SU-DHL-6 (cell line): ENCODE results near the gene ZNF665.
"Not testable (repeated sequence)": the region's sequence is repeated elsewhere in the genome, so short reads cannot be mapped to it uniquely, and the experiment has no call there.

Experiments used
- H2AFZ ChIP-seq: fragments of 200-600 bp; sonication (generic); 2 replicates; pipeline ENCODE4 v1.6.1; 2014; ENCODE audit warnings: low read depth, mild to moderate bottlenecking, moderate library complexity, mixed read lengths, antibody characterized with exemption, low read length; ENCODE audit not compliant: severe bottlenecking
- H3F3A ChIP-seq: fragments of 200-600 bp; shearing (Covaris generic); 2 replicates; pipeline ENCODE4 v1.6.0; 2016; ENCODE audit warnings: antibody characterized with exemption, mild to moderate bottlenecking; ENCODE audit not compliant: insufficient read depth
- H3K27ac ChIP-seq: fragments of 200-600 bp; sonication (generic); 2 replicates; pipeline ENCODE4 v1.5.1; 2016; ENCODE audit warnings: low read depth, mild to moderate bottlenecking, low read length, moderate library complexity, mixed read lengths
- H3K27me3 ChIP-seq: fragments of 200-600 bp; sonication (generic), shearing (Covaris generic); 2 replicates; pipeline ENCODE4 v1.6.0; 2014; ENCODE audit warnings: mild to moderate bottlenecking, low read length
- H3K36me3 ChIP-seq: fragments of 200-600 bp; sonication (generic); 2 replicates; pipeline ENCODE4 v1.6.1; 2014; ENCODE audit warnings: mild to moderate bottlenecking, low read length, mixed read lengths
- H3K4me2 ChIP-seq: fragments of 300-600, 200-600 bp; shearing (Covaris generic), sonication (generic); 2 replicates; pipeline ENCODE4 v1.6.0; 2014; ENCODE audit warnings: low read length, low read depth, mild to moderate bottlenecking; ENCODE audit not compliant: poor library complexity, severe bottlenecking
- H3K4me3 ChIP-seq: fragments of 200-600 bp; sonication (generic); 2 replicates; pipeline ENCODE4 v1.5.1; 2014; ENCODE audit warnings: antibody characterized with exemption, low read length, mild to moderate bottlenecking, mixed read lengths; ENCODE audit not compliant: insufficient read depth, poor library complexity, severe bottlenecking
- H3K79me2 ChIP-seq: fragments of 200-600 bp; sonication (generic); 2 replicates; pipeline ENCODE4 v1.6.1; 2014; ENCODE audit warnings: mild to moderate bottlenecking, low read length, moderate library complexity; ENCODE audit not compliant: insufficient read depth
- H3K9ac ChIP-seq: fragments of 200-600 bp; sonication (generic); 2 replicates; pipeline ENCODE4 v1.7.0; 2014; ENCODE audit warnings: mild to moderate bottlenecking, low read length
- H3K9me2 ChIP-seq: fragments of 200-600 bp; sonication (generic); replicated peaks from 2 replicates; pipeline ENCODE4 v1.6.1; 2014; ENCODE audit warnings: low read length; ENCODE audit not compliant: insufficient read depth
- H3K9me3 ChIP-seq: fragments of 200-600 bp; sonication (generic); 2 replicates; pipeline ENCODE4 v1.6.1; 2014; ENCODE audit warnings: low read length, mixed read lengths; ENCODE audit not compliant: insufficient read depth
- H4K20me1 ChIP-seq: fragments of 200-600 bp; sonication (generic); 2 replicates; pipeline ENCODE4 v1.6.1; 2014; ENCODE audit warnings: low read depth, mild to moderate bottlenecking, antibody characterized with exemption, low read length, moderate library complexity, mixed read lengths
- EZH2phosphoT487 ChIP-seq: fragments of 200-600 bp; sonication (generic), shearing (Covaris generic); conservative IDR thresholded peaks from 2 replicates; pipeline ENCODE4 v1.6.1; 2018; ENCODE audit warnings: mild to moderate bottlenecking, antibody characterized with exemption, low read length, moderate library complexity, mixed read lengths
- TF ChIP-seq, protein P1 (sequence below): fragments of 200-600 bp; sonication (generic); IDR thresholded peaks from one replicate; pipeline ENCODE4 v1.5.1; 2017; ENCODE audit warnings: antibody characterized with exemption, mild to moderate bottlenecking, low read length, moderate library complexity; ENCODE audit not compliant: insufficient read depth, poor library complexity, severe bottlenecking

Gene ZNF665

DNA sequence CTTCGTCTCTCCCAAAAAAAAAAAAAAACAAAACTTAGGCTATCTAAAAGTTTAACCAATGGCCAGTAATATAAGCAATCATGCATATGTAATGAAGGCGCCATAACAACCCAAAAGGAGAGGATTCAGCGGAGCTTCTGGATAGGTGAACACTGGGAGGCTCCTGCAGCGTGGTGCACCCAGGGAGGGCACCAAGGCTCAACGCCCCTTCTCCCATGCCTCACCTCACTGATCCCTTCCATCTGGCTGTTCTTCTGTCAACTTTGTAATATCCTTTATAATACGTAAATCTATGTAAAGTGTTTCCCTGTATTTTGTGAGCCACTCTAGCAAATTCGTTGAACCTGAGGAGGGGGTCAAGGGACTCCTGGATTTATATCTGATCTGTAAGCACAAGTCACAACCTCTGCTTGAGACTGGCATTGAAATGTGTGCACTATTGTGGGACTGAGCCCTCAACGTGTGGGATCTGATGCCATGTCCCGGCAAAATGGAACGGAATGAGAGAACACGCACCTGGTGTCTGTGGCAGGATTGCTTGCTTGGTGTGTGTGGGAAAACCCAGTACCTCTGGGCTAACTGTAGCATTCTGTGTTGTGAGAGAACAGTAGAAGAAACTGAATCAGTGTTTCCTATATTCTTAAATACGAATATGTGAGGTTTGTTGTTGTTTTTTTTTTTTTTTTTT lies 521 bp upstream of the ZNF665 start:
- Histone ChIP-seq H4K20me1 (no peaks in the 10 kb centered on the region), H3F3A (no peaks in the 10 kb centered on the region), H3K36me3 (no peaks in the 10 kb centered on the region), H2AFZ (no peak overlapping the region), H3K4me3 (peak overlapping the region; percentile 20), H3K79me2 (peaks cover 7% of the 10 kb centered on the region; the same call in 1 of the 2 replicates), H3K27ac (no peak overlapping the region), H3K4me2 (peak overlapping the region; percentile 39), H3K9me2 (no peaks in the 10 kb centered on the region), H3K27me3 (no peaks in the 10 kb centered on the region), H3K9ac (no peak overlapping the region), H3K9me3 (peaks cover 4% of the 10 kb centered on the region; the same call in 1 of the 2 replicates)
- TF ChIP-seq EZH2phosphoT487, result no peak
- TF ChIP-seq, protein P1, sequence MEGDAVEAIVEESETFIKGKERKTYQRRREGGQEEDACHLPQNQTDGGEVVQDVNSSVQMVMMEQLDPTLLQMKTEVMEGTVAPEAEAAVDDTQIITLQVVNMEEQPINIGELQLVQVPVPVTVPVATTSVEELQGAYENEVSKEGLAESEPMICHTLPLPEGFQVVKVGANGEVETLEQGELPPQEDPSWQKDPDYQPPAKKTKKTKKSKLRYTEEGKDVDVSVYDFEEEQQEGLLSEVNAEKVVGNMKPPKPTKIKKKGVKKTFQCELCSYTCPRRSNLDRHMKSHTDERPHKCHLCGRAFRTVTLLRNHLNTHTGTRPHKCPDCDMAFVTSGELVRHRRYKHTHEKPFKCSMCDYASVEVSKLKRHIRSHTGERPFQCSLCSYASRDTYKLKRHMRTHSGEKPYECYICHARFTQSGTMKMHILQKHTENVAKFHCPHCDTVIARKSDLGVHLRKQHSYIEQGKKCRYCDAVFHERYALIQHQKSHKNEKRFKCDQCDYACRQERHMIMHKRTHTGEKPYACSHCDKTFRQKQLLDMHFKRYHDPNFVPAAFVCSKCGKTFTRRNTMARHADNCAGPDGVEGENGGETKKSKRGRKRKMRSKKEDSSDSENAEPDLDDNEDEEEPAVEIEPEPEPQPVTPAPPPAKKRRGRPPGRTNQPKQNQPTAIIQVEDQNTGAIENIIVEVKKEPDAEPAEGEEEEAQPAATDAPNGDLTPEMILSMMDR, result no peak

DNA sequence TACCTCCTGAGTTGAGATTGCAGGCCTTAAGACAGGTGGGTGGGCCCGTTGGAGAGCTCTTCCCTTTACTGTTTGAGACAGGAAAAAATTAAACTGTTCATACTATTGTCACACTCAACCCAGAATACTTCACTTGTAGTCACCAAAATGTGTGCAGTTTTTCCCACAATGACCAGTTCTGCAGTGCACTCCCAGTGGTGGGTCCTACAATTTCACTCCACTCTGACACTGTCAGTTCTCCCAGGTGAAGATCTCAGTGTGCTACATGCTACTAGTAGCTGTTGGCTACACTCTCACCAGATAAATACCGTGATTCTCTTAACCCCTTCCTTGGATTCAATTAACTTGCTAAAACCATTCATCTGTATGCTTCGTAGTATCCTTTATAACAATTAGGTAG lies 2.9 kb downstream of the ZNF665 start:
- no peak overlapping the region for H2AFZ ChIP-seq
- no peak overlapping the region for H3K27ac ChIP-seq
- H3K79me2 ChIP-seq, result peaks cover 7% of the 10 kb centered on the region; the same call in 1 of the 2 replicates
- H3K4me3 ChIP-seq, result no peak overlapping the region
- no peak overlapping the region for H3K9ac ChIP-seq
- no peaks in the 10 kb centered on the region for H4K20me1 ChIP-seq
- no peaks in the 10 kb centered on the region for H3K27me3 ChIP-seq
- H3K36me3 ChIP-seq, result no peaks in the 10 kb centered on the region
- H3K9me2 ChIP-seq, result no peaks in the 10 kb centered on the region
- no peaks in the 10 kb centered on the region for H3K9me3 ChIP-seq
- TF ChIP-seq, protein P1, result no peak
- no peak for TF ChIP-seq EZH2phosphoT487
- no peaks in the 10 kb centered on the region for H3F3A ChIP-seq
- H3K4me2 ChIP-seq, result no peak overlapping the region

DNA sequence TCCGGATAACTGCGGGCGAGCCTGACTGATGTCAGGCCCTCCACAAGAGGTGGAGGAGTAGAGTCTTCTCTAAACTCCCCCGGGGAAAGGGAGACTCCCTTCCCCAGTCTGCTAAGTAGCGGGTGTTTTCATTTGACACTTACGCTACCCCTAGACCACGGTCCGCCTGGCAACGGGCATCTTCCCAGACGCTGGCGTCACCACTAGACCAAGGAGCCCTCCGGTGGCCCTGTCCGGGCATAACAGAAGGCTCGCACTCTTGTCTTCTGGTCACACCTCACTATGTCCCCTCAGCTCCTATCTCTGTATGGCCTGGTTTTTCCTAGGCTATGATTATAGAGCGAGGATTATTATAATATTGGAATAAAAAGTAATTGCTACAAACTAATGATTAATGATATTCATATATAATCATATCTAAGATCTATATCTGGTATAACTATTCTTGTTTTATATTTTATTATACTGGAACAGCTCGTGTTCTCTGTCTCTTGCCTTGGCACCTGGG lies 3.4 kb downstream of the ZNF665 start:
- H3K79me2 ChIP-seq, H3K27me3 ChIP-seq, H3K9me2 ChIP-seq, H4K20me1 ChIP-seq, H3K9me3 ChIP-seq, H2AFZ ChIP-seq, H3K4me3 ChIP-seq, H3K27ac ChIP-seq, H3K4me2 ChIP-seq, H3K36me3 ChIP-seq, H3K9ac ChIP-seq, H3F3A ChIP-seq: not testable (repeated sequence)

DNA sequence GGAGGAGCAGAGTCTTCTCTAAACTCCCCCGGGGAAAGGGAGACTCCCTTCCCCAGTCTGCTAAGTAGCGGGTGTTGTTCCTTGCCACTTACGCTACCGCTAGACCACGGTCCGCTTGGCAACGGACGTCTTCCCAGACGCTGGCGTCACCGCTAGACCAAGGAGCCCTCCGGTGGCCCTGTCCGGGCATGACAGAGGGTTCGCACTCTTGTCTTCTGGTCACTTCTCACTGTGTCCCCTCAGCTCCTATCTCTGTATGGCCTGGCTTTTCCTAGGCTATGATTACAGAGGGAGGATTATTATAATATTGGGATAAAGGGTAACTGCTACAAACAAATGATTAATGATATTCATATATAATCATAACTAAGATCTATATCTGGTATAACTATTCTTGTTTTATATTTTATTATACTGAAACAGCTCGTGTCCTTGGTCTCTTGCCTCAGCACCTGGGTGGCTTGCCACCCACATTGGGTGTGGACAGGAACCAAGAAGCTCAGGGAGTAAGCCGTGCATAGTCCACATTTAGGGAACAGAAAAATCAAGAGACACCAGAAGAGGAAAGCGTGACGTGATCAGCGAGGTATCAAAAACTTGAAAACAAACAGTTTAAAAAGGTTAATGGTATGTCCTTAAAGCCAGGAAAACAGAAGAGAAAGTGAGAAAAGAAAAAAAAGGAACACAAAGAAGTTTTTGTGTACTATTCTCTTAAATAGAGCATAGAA lies 7.8 kb downstream of the ZNF665 start:
- H3K4me3 ChIP-seq, H3K9me2 ChIP-seq, H3F3A ChIP-seq, H3K27ac ChIP-seq, H3K27me3 ChIP-seq, H4K20me1 ChIP-seq, H3K9ac ChIP-seq, H3K9me3 ChIP-seq, H3K79me2 ChIP-seq, H2AFZ ChIP-seq, H3K4me2 ChIP-seq, H3K36me3 ChIP-seq: not testable (repeated sequence)
